SK-N-SH (cell line): ENCODE data around the gene LRP1-AS.

Experiments used
- CTCF ChIP-seq: fragments of 200-600 bp; sonication (generic); IDR thresholded peaks from 2 replicates; pipeline ENCODE4 v1.6.1; 2017; ENCODE audit warnings: antibody characterized with exemption, mild to moderate bottlenecking, moderate library complexity
- EP300 ChIP-seq, 2 experiments: IDR thresholded peaks; 2 replicates each; pipeline versions ENCODE4 v1.4.0 to v1.6.1; 2012; ENCODE audit warnings: borderline replicate concordance in 1 of 2, low read depth in 1 of 2, low read length in 1 of 2
- JUND ChIP-seq: IDR thresholded peaks from 2 replicates; pipeline ENCODE4 v1.4.0; 2012
- MAX ChIP-seq: IDR thresholded peaks from 2 replicates; pipeline ENCODE4 v1.4.0; 2012; ENCODE audit warnings: low read depth
- POLR2AphosphoS5 ChIP-seq: IDR thresholded peaks from 2 replicates; pipeline ENCODE4 v1.6.1; 2012; ENCODE audit warnings: low read depth, low read length
- RAD21 ChIP-seq: IDR thresholded peaks from 2 replicates; pipeline ENCODE4 v1.6.1; 2012; ENCODE audit warnings: mild to moderate bottlenecking, low read length
- TEAD4 ChIP-seq: IDR thresholded peaks from 2 replicates; pipeline ENCODE4 v1.4.0; 2012; ENCODE audit warnings: mild to moderate bottlenecking, borderline replicate concordance; ENCODE audit not compliant: insufficient read depth
- ZBTB33 ChIP-seq: IDR thresholded peaks from 2 replicates; pipeline ENCODE4 v1.4.0; 2012; ENCODE audit warnings: low read depth, borderline replicate concordance

DNA sequence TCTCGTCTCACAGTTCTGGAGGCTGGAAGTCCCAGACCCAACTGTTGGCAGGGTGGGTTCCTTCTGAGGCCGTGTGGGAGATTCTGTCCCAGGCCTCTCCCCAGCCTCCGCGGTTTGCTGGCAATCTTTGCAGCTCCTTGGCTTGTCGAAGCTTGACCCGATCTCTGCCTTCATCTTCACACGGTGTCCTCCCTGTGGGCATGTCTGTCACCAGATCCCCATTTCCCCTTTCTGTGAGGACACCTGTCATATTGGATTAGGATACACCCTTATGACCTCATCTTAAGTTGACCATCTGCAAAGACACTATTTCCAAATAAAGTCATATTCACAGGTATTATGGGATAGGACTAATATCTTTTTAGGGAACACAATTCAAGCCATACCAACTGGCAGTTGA lies 22.6 kb upstream of the LRP1-AS start:
- no peak for TF ChIP-seq CTCF
- TF ChIP-seq RAD21 = no peak
- TF ChIP-seq POLR2AphosphoS5 = no peak
- no peak for TF ChIP-seq EP300 (IDR thresholded peaks at IDR 0.05; ENCODE audit: borderline replicate concordance in 1 of 2, low read depth in 1 of 2, low read length in 1 of 2)
- no peak for TF ChIP-seq TEAD4
- TF ChIP-seq JUND = no peak
- TF ChIP-seq MAX = no peak
- TF ChIP-seq ZBTB33 = no peak
